Esophagus squamous epithelium (tissue), 5 donors: Measurements from ENCODE around the gene COMMD1. TPM values are rescaled to one million over a fixed set of nuclear protein-coding genes. Genes with fewer than 3 reads are reported as not detected.
A peak's percentile ranks its signal among the peaks of the same experiment; 100 is the strongest.

Source experiments
- DNase-seq: peaks from one replicate; lab custom pipeline; 2025; lab: John Stamatoyannopoulos, UW
- H3K27ac ChIP-seq, 4 donors: fragments of 200-600 bp; sonication (generic); one replicate each; pipeline ENCODE4 v1.5.1; 2016 to 2019; ENCODE audit warnings: mild to moderate bottlenecking in 1 of 4
- H3K27me3 ChIP-seq, 4 donors: fragments of 200-600 bp; sonication (generic); 1 replicate in 3 of 4; 2 replicates in 1 of 4; pipeline versions ENCODE4 v1.5.1 to v1.6.0; 2017 to 2021; ENCODE audit warnings: antibody characterized with exemption in 1 of 4
- H3K36me3 ChIP-seq, 3 donors: fragments of 200-600 bp; sonication (generic); one replicate each; pipeline ENCODE4 v1.5.1; 2016 to 2019
- H3K4me1 ChIP-seq, 3 donors: fragments of 200-600 bp; sonication (generic); one replicate each; pipeline ENCODE4 v1.5.1; 2017 to 2019
- H3K4me3 ChIP-seq, 4 donors: fragments of 200-600 bp; sonication (generic); 1 replicate in 3 of 4; 2 replicates in 1 of 4; pipeline ENCODE4 v1.5.1; 2016 to 2019; ENCODE audit warnings: mild to moderate bottlenecking in 2 of 4, moderate library complexity in 1 of 4
- H3K9me3 ChIP-seq, 3 donors: fragments of 200-600 bp; sonication (generic); one replicate each; pipeline ENCODE4 v1.5.1; 2016 to 2019
- CTCF ChIP-seq, 6 experiments: fragments of 450-650 bp in 4 of 6; fragments of 200-600 bp in 2 of 6; sonication (generic) in 2 of 6; IDR thresholded peaks; one replicate each; pipeline ENCODE4 v1.5.1; 2016 to 2019; ENCODE audit warnings: antibody characterized with exemption in 6 of 6, mild to moderate bottlenecking in 4 of 6, moderate library complexity in 4 of 6
- POLR2A ChIP-seq, 4 donors: fragments of 450-650 bp; IDR thresholded peaks; one replicate each; pipeline ENCODE4 v1.6.1; 2017; ENCODE audit warnings: antibody characterized with exemption in 4 of 4, mild to moderate bottlenecking in 4 of 4, moderate library complexity in 3 of 4
- WGBS, 2 donors: methylation state at CpG; one replicate each; pipeline ENCODE4 v1.1.5; 2018; 5-methylcytosine and 5-hydroxymethylcytosine counted together
- intact Hi-C: fragments of 100-400 bp; cut with DNase I; formaldehyde crosslinking; loops from one replicate; pipeline ENCODE4 v1.15.0; 2022
- total RNA-seq, 4 donors: library from RNA; depleted of rRNA; stranded (reverse); fragments of >200 nt; gene quantifications; one replicate each; pipeline ENCODE4 v1.1.0, GENCODE V29; 2016
- donor health status: DM: yes; HTN: yes; CAD: no.

COMMD1 gene
- total RNA-seq, 4 donors from 2014 or later, result 38.0 to 44.3 (median 40.5) TPM

- no peak for DNase-seq
- intact Hi-C loops, result no loop called here
- 0 to 1% methylated on average over 18 of the region's 18 CpGs for WGBS, 2 donors
- Histone ChIP-seq H3K9me3 (no peaks in the 10 kb centered on the region), H3K4me3 (peak overlapping the region; percentile 62 to 91 (median 88)), H3K27me3 (no peaks in the 10 kb centered on the region), H3K36me3 (peaks cover 6 to 37% (median 19%) of the 10 kb centered on the region in 3 donors), H3K27ac (peak overlapping the region; percentile 84 to 98 (median 97)), H3K4me1 (peaks cover 8 to 30% (median 16%) of the 10 kb centered on the region in 3 donors)
- TF ChIP-seq POLR2A (IDR thresholded peaks at IDR 0.05) (no peak), CTCF (IDR thresholded peaks at IDR 0.05) (no peak)
Measured at GRCh38 chr2:61887717-61888266, 17.7 kb upstream of the COMMD1 start.

DNA sequence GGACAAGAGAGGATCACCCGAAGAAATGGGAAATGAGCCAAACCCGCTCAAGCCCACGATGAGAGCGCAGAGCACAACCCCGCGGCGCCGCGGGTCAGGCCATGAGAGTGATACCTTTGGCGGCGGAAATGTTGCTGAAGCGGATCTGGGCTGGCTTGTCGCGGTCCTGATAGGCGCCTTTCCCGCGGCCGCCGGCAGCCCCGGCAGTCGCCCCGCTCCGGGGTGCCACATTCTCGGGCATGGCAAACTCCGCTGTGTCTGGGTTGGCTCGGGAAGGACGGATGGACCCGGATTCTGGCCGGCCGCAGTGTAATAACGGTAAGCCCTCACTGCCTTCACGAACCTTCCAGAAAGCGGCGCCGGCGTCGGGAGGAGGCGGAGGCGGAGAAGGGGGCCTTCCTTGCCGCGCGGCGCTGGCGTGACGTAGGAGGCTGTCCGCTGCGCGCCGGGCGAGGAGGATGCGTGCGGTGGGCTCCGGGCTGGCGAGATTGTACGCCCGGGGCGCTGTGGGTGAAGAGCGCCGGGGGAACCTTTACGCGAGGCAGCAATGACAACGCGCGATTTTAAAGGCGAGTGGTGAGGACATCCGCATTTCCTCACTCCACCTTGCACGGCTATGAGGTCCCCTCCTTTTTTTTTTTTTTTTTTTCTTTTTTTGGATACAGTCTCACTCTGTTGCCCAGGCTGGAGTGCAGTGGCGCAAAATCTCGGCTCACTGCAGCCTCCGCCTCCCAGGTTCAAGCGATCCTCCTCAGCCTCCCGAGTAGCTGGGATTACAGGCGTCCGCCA, 17.0 kb upstream of the COMMD1 start, which contains the start of gene CCT4:
CCT4 (minus strand) TSS at position 390 of the 789 bp plus-strand sequence; CDS start at position 241, 149 bp downstream.
- intact Hi-C loops, result no loop called here
- DNase-seq, result peak; percentile 22
- WGBS, 2 donors, result 1 to 2% methylated on average over 35 to 42 of the region's 74 CpGs

GRCh38 chr2:61898810-61899209, 6.7 kb upstream of the COMMD1 start:
- no peak for DNase-seq
- WGBS, 2 donors, result 18 to 42% methylated on average over 2 of the region's 2 CpGs
- H3K4me1 ChIP-seq, result no peaks in the 10 kb centered on the region
- no peak overlapping the region for H3K27ac ChIP-seq
- no peaks in the 10 kb centered on the region for H3K9me3 ChIP-seq
- intact Hi-C loops, result no loop called here
- TF ChIP-seq POLR2A (IDR thresholded peaks at IDR 0.05), result no peak
- TF ChIP-seq CTCF (IDR thresholded peaks at IDR 0.05), result peak in 4 of 6 experiments; percentile 9 to 59 (median 25)
- no peak overlapping the region for H3K4me3 ChIP-seq
- H3K27me3 ChIP-seq, result no peaks in the 10 kb centered on the region
- no peaks in the 10 kb centered on the region for H3K36me3 ChIP-seq

More for the DNA sequence above, 17.0 kb upstream of the COMMD1 start, which contains the start of gene CCT4:
- H3K27ac ChIP-seq, result peak within 1 kb of the TSS; percentile 84 to 98 (median 97)
- H3K4me3 ChIP-seq, result peak within 1 kb of the TSS; percentile 62 to 91 (median 88)
- no peaks in the 10 kb centered on the region for H3K9me3 ChIP-seq
- peaks cover 0 to 31% (median 13%) of the 10 kb centered on the region in 3 donors for H3K36me3 ChIP-seq
- peak in 3 of 4 donors; percentile 51 to 79 (median 57) for TF ChIP-seq POLR2A (IDR thresholded peaks at IDR 0.05)
- peak in 1 of 6 experiments; percentile 19 for TF ChIP-seq CTCF (IDR thresholded peaks at IDR 0.05)
- H3K27me3 ChIP-seq, result no peaks in the 10 kb centered on the region
- H3K4me1 ChIP-seq, result peaks cover 8 to 30% (median 16%) of the 10 kb centered on the region in 3 donors

GRCh38 chr2:61900281-61900680, 5.2 kb upstream of the COMMD1 start:
- no peak for TF ChIP-seq CTCF (IDR thresholded peaks at IDR 0.05)
- TF ChIP-seq POLR2A (IDR thresholded peaks at IDR 0.05), result no peak
- no peak overlapping the region for H3K4me3 ChIP-seq
- 68 to 82% methylated on average over 1 of the region's 1 CpG for WGBS, 2 donors
- no peaks in the 10 kb centered on the region for H3K36me3 ChIP-seq
- intact Hi-C loops, result no loop called here
- no peak overlapping the region for H3K27ac ChIP-seq
- H3K4me1 ChIP-seq, result peaks cover 0 to 9% (median 0%) of the 10 kb centered on the region in 3 donors
- no peaks in the 10 kb centered on the region for H3K27me3 ChIP-seq
- no peaks in the 10 kb centered on the region for H3K9me3 ChIP-seq
- no peak for DNase-seq

DNA sequence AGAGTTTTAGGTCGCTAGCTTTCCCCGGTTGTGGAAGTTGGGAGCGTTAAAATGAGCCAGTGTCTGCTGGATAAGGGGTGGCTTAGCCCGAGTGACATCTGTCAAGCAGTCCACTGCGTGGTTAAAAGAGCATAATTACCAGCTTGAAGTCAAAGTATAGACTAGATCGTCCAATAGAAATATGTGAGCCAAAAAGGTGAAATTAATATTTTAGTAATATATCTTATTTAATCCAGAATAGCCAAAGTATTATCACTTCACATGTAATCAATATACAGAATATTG, 654 bp downstream of the COMMD1 start:
- TF ChIP-seq POLR2A (IDR thresholded peaks at IDR 0.05), result no peak
- no peak for TF ChIP-seq CTCF (IDR thresholded peaks at IDR 0.05)
- intact Hi-C loops, result no loop called here
- H3K27ac ChIP-seq, result peak overlapping the region in 3 of 4 donors; percentile 71 to 86 (median 79)
- H3K4me3 ChIP-seq, result peak overlapping the region; percentile 50 to 86 (median 79)
- no peaks in the 10 kb centered on the region for H3K9me3 ChIP-seq
- peaks cover 0 to 40% (median 7%) of the 10 kb centered on the region in 3 donors for H3K4me1 ChIP-seq
- no peak for DNase-seq
- WGBS, 2 donors, result 0 to 1% methylated on average over 6 of the region's 6 CpGs
- H3K36me3 ChIP-seq, result no peaks in the 10 kb centered on the region
- no peaks in the 10 kb centered on the region for H3K27me3 ChIP-seq
